ENCODE results near the gene LOXL3. TPM values are rescaled to one million over a fixed set of nuclear protein-coding genes. Genes with fewer than 3 reads are reported as not detected.

Gene LOXL3
- total RNA-seq, 4 donors from 2014 or later: 1.6 to 4.1 (median 3.0) TPM

GRCh38 chr2:74529357-74530238 is 24.1 kb downstream of the LOXL3 start, which contains the start of the genes AUP1 and HTRA2:
TSS of gene AUP1 (minus strand) at chr2:74529706. CDS start at chr2:74529629, 77 bp downstream.
TSS of gene HTRA2 (plus strand) at chr2:74529933. CDS start at chr2:74530007, 74 bp downstream.
- intact Hi-C loops (cut with DNase I; ENCODE audit: low total_unique reads): loop anchor here (2.0 kb wide), 1 partner anchor 47 kb away; the partner anchor contains the start of genes CCDC142 and TTC31
- peak within 1 kb of the TSS; percentile 79 to 95 (median 79) for H3K4me3 ChIP-seq
- H3K27ac ChIP-seq: peak within 1 kb of the TSS; percentile 85 to 94 (median 92)
- in situ Hi-C loops (cut with MboI; ENCODE audit: low pct_ligation_motif_present in 1 of 4, low pct_unique_long_range_greater_than_20kb in 1 of 4, low sequenced_read_pairs in 3 of 4): no loop called here
- no peaks in the 10 kb centered on the region for H3K27me3 ChIP-seq
- DNase-seq: peak; percentile 99
- H3K4me1 ChIP-seq: peaks cover 14 to 28% (median 19%) of the 10 kb centered on the region in 4 donors
- H3K36me3 ChIP-seq: peaks cover 0 to 23% (median 8%) of the 10 kb centered on the region in 4 donors
- TF ChIP-seq POLR2A (IDR thresholded peaks at IDR 0.05): peak; percentile 90
- peak; percentile 56 for TF ChIP-seq EP300 (IDR thresholded peaks at IDR 0.05; ENCODE audit: low read depth)
- TF ChIP-seq CTCF (IDR thresholded peaks at IDR 0.05): no peak
- peak; percentile 85 to 93 (median 86) for TF ChIP-seq POLR2AphosphoS5 (IDR thresholded peaks at IDR 0.05)
- no peaks in the 10 kb centered on the region for H3K9me3 ChIP-seq
- 0% methylated on average over 76 of the region's 87 CpGs; no CpG with 5 or more reads in 1 of the 2 donors for WGBS, 2 donors (ENCODE audit: low coverage in 1 of 2)

- Histone ChIP-seq H3K4me1 (peaks cover 14 to 28% (median 19%) of the 10 kb centered on the region in 4 donors), H3K4me3 (peak overlapping the region; percentile 79 to 95 (median 79)), H3K27me3 (no peaks in the 10 kb centered on the region), H3K36me3 (peaks cover 0 to 23% (median 8%) of the 10 kb centered on the region in 4 donors), H3K27ac (peak overlapping the region; percentile 85 to 94 (median 92)), H3K9me3 (no peaks in the 10 kb centered on the region)
- peak; percentile 32 for DNase-seq
- intact Hi-C loops (cut with DNase I; ENCODE audit: low total_unique reads): no loop called here
- WGBS, 2 donors (ENCODE audit: low coverage in 1 of 2): 0 to 17% methylated on average over 9 to 21 of the region's 29 CpGs
- in situ Hi-C loops (cut with MboI; ENCODE audit: low pct_ligation_motif_present in 1 of 4, low pct_unique_long_range_greater_than_20kb in 1 of 4, low sequenced_read_pairs in 3 of 4): no loop called here
- no peak for TF ChIP-seq POLR2AphosphoS5 (IDR thresholded peaks at IDR 0.05)
- no peak for TF ChIP-seq CTCF (IDR thresholded peaks at IDR 0.05)
- TF ChIP-seq POLR2A (IDR thresholded peaks at IDR 0.05): no peak
- no peak for TF ChIP-seq EP300 (IDR thresholded peaks at IDR 0.05; ENCODE audit: low read depth)
Measured at GRCh38 chr2:74528600-74529356, 25.0 kb downstream of the LOXL3 start.

- in situ Hi-C loops (cut with MboI; ENCODE audit: low pct_ligation_motif_present in 1 of 4, low pct_unique_long_range_greater_than_20kb in 1 of 4, low sequenced_read_pairs in 3 of 4): no loop called here
- Histone ChIP-seq H3K4me3 (no peak overlapping the region), H3K4me1 (peaks cover 14 to 28% (median 19%) of the 10 kb centered on the region in 4 donors), H3K27ac (no peak overlapping the region), H3K9me3 (no peaks in the 10 kb centered on the region), H3K36me3 (peaks cover 0 to 19% (median 8%) of the 10 kb centered on the region in 4 donors), H3K27me3 (no peaks in the 10 kb centered on the region)
- intact Hi-C loops (cut with DNase I; ENCODE audit: low total_unique reads): no loop called here
- TF ChIP-seq POLR2AphosphoS5 (IDR thresholded peaks at IDR 0.05) (no peak), POLR2A (IDR thresholded peaks at IDR 0.05) (no peak), CTCF (IDR thresholded peaks at IDR 0.05) (no peak), EP300 (IDR thresholded peaks at IDR 0.05; ENCODE audit: low read depth) (no peak)
- no peak for DNase-seq
- 94 to 95% methylated on average over 6 to 9 of the region's 9 CpGs for WGBS, 2 donors (ENCODE audit: low coverage in 1 of 2)
Measured at GRCh38 chr2:74527741-74528140, 26.0 kb downstream of the LOXL3 start.
